Activated T-helper 2 cell treated with anti-CD3 and anti-CD28 coated beads, Interferon-gamma antibody, Interleukin-2, Interleukin-4, amounts not matched to agents 10 μg/mL and 5 μg/mL and 100 μg/mL, durations not matched to agents 14 hours and 24 hours and 36 hours (primary cell): ENCODE data around the gene POU5F1. TPM values are rescaled to one million over a fixed set of nuclear protein-coding genes. Genes with fewer than 3 reads are reported as not detected.
"Not testable (repeated sequence)": the region's sequence is repeated elsewhere in the genome, so short reads cannot be mapped to it uniquely, and the experiment has no call there.

ENCODE experiments used
- DNase-seq: peaks from one replicate; pipeline ENCODE4 v3.0.0; 2021; ENCODE audit warnings: low spot score
- H3K27ac Mint-ChIP-seq: one replicate; pipeline ENCODE4 v1.8.0; 2021; ENCODE audit warnings: mixed read lengths
- H3K27me3 Mint-ChIP-seq: one replicate; pipeline ENCODE4 v1.8.0; 2021; ENCODE audit warnings: low read depth, mixed read lengths
- H3K36me3 Mint-ChIP-seq: one replicate; pipeline ENCODE4 v1.8.0; 2021; ENCODE audit warnings: low read depth, mixed read lengths
- H3K4me1 Mint-ChIP-seq: one replicate; pipeline ENCODE4 v1.8.0; 2021; ENCODE audit warnings: low read depth, mixed read lengths
- H3K4me3 Mint-ChIP-seq: one replicate; pipeline ENCODE4 v1.8.0; 2021; ENCODE audit warnings: low read depth, mild to moderate bottlenecking, moderate library complexity, mixed read lengths
- H3K9me3 Mint-ChIP-seq: one replicate; pipeline ENCODE4 v1.8.0; 2021; ENCODE audit warnings: mixed read lengths
- intact Hi-C: fragments of 100-400 bp; cut with micrococcal nuclease; formaldehyde crosslinking; loops from one replicate; pipeline ENCODE4 v1.15.1; 2023
- total RNA-seq: library from RNA; stranded (reverse); gene quantifications from 2 replicates; pipeline ENCODE4 v1.2.3, GENCODE V29; 2022

The POU5F1 gene
- total RNA-seq, 1 donor from 2014 or later = not detected

GRCh38 chr6:31199105-31199452 is 28.6 kb upstream of the POU5F1 start:
- H3K36me3 Mint-ChIP-seq = peaks cover 33% of the 10 kb centered on the region
- H3K27ac Mint-ChIP-seq = peak overlapping the region; percentile 81
- H3K9me3 Mint-ChIP-seq, H3K27me3 Mint-ChIP-seq, intact Hi-C loops, DNase-seq: not testable (repeated sequence)
- peak overlapping the region; percentile 96 for H3K4me3 Mint-ChIP-seq
- peaks cover 33% of the 10 kb centered on the region for H3K4me1 Mint-ChIP-seq

- Mint-ChIP-seq H3K27me3 (no peaks in the 10 kb centered on the region), H3K36me3 (peaks cover 33% of the 10 kb centered on the region), H3K4me1 (peaks cover 20% of the 10 kb centered on the region), H3K27ac (peak overlapping the region; percentile 99), H3K4me3 (peak overlapping the region; percentile 96), H3K9me3 (peaks cover 4% of the 10 kb centered on the region)
- peak; percentile 95 for DNase-seq
- intact Hi-C loops = loop anchor here (1.0 to 2.0 kb wide), 4 partner anchors 39 to 170 kb away; partner anchors contain the start of genes HLA-B, HLA-C and TCF19
Measured at GRCh38 chr6:31197559-31198305, 27.2 kb upstream of the POU5F1 start.

GRCh38 chr6:31196251-31197022 is 26.0 kb upstream of the POU5F1 start:
- DNase-seq, H3K27me3 Mint-ChIP-seq, H3K9me3 Mint-ChIP-seq: not testable (repeated sequence)
- intact Hi-C loops = loop anchor here (1.0 to 2.0 kb wide), 4 partner anchors 38 to 171 kb away; partner anchors contain the start of genes HLA-B, HLA-C and TCF19
- Mint-ChIP-seq H3K27ac (peak overlapping the region; percentile 99), H3K36me3 (peaks cover 24% of the 10 kb centered on the region), H3K4me3 (peak overlapping the region; percentile 96), H3K4me1 (peaks cover 12% of the 10 kb centered on the region)

GRCh38 chr6:31195308-31195979 is 25.0 kb upstream of the POU5F1 start:
- DNase-seq, H3K27ac Mint-ChIP-seq, H3K9me3 Mint-ChIP-seq, intact Hi-C loops, H3K27me3 Mint-ChIP-seq, H3K4me3 Mint-ChIP-seq: not testable (repeated sequence)
- peaks cover 12% of the 10 kb centered on the region for H3K4me1 Mint-ChIP-seq
- peaks cover 16% of the 10 kb centered on the region for H3K36me3 Mint-ChIP-seq

GRCh38 chr6:31194061-31194834 is 23.8 kb upstream of the POU5F1 start:
- no peak for DNase-seq
- H3K9me3 Mint-ChIP-seq = no peaks in the 10 kb centered on the region
- H3K27ac Mint-ChIP-seq = no peak overlapping the region
- peaks cover 7% of the 10 kb centered on the region for H3K4me1 Mint-ChIP-seq
- intact Hi-C loops = no loop called here
- no peaks in the 10 kb centered on the region for H3K27me3 Mint-ChIP-seq
- no peak overlapping the region for H3K4me3 Mint-ChIP-seq
- peaks cover 6% of the 10 kb centered on the region for H3K36me3 Mint-ChIP-seq

DNA sequence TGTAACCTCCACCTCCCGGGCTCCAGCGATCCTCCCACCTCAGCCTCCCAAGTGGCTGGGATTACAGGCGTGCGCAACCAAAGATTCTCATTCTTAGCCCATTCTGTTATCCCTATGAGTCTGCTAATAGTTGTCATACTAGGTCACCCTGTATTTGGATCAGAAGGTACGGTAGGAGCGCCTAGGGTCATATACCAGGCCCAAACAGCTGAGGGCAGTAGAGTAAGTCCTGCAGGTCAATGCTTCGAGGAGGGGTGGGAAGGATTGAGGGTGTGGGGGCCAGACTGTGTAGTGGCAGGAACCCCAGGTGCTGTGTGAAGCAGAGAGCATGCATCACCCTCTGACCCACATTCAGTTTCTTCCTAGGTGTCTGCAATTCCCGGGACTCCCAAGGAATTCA is 22.7 kb upstream of the POU5F1 start:
- Mint-ChIP-seq H3K4me3 (no peak overlapping the region), H3K9me3 (no peaks in the 10 kb centered on the region), H3K27me3 (no peaks in the 10 kb centered on the region), H3K27ac (no peak overlapping the region), H3K36me3 (peaks cover 3% of the 10 kb centered on the region), H3K4me1 (peaks cover 5% of the 10 kb centered on the region)
- intact Hi-C loops = no loop called here
- no peak for DNase-seq

- intact Hi-C loops = loop anchor here (1.0 kb wide), 1 partner anchor 55 kb away; no protein-coding TSS in a partner anchor
- DNase-seq = peak; percentile 46
- not testable (repeated sequence) for H3K27me3 Mint-ChIP-seq, H3K4me3 Mint-ChIP-seq, H3K36me3 Mint-ChIP-seq, H3K4me1 Mint-ChIP-seq, H3K27ac Mint-ChIP-seq, H3K9me3 Mint-ChIP-seq
Measured at GRCh38 chr6:31192431-31193105, 22.1 kb upstream of the POU5F1 start.

- Mint-ChIP-seq H3K27me3 (no peaks in the 10 kb centered on the region), H3K36me3 (no peaks in the 10 kb centered on the region)
- intact Hi-C loops = no loop called here
Measured at GRCh38 chr6:31190488-31190887, 20.0 kb upstream of the POU5F1 start.

DNA sequence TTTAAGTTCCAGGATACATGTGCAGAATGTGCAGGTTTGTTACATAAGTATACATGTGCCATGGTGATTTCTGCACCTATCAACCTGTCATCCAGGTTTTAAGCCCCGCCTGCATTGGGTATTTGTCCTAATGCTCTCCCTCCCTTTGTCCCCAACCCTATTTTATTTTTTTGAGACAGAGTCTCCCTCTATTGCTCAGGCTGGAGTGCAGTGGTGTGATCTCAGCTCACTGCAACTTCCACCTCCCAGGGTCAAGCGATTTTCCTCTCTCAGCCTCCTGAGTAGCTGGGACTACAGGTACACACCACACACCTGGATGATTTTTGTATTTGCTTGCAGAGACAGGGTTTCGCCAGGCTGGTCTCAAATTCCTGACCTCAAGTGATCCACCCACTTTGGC is 18.7 kb upstream of the POU5F1 start:
- H3K4me3 Mint-ChIP-seq, intact Hi-C loops, DNase-seq, H3K27me3 Mint-ChIP-seq, H3K27ac Mint-ChIP-seq, H3K4me1 Mint-ChIP-seq, H3K36me3 Mint-ChIP-seq, H3K9me3 Mint-ChIP-seq: not testable (repeated sequence)

More at GRCh38 chr6:31190488-31190887, 20.0 kb upstream of the POU5F1 start:
- DNase-seq = no peak
- no peaks in the 10 kb centered on the region for H3K9me3 Mint-ChIP-seq
- peaks cover 4% of the 10 kb centered on the region for H3K4me1 Mint-ChIP-seq
- no peak overlapping the region for H3K27ac Mint-ChIP-seq
- no peak overlapping the region for H3K4me3 Mint-ChIP-seq

GRCh38 chr6:31187780-31188194 is 17.3 kb upstream of the POU5F1 start:
- Mint-ChIP-seq H3K4me3 (no peak overlapping the region), H3K36me3 (no peaks in the 10 kb centered on the region), H3K9me3 (no peaks in the 10 kb centered on the region), H3K4me1 (peaks cover 6% of the 10 kb centered on the region), H3K27ac (no peak overlapping the region), H3K27me3 (no peaks in the 10 kb centered on the region)
- intact Hi-C loops = no loop called here
- no peak for DNase-seq

GRCh38 chr6:31186052-31186734 is 15.7 kb upstream of the POU5F1 start:
- peaks cover 6% of the 10 kb centered on the region for H3K4me1 Mint-ChIP-seq
- H3K36me3 Mint-ChIP-seq = no peaks in the 10 kb centered on the region
- H3K4me3 Mint-ChIP-seq = no peak overlapping the region
- no peak overlapping the region for H3K27ac Mint-ChIP-seq
- intact Hi-C loops = no loop called here
- H3K9me3 Mint-ChIP-seq = no peaks in the 10 kb centered on the region
- no peaks in the 10 kb centered on the region for H3K27me3 Mint-ChIP-seq
- DNase-seq = no peak
